C4-2B (cell line): Measurements from ENCODE around the gene COL4A2.

Source experiments
- H3K27ac ChIP-seq: fragments of 450-650 bp; 2 replicates; pipeline ENCODE4 v1.5.1; 2017
- ZFX ChIP-seq: fragments of 450-650 bp; IDR thresholded peaks from 2 replicates; pipeline ENCODE4 v1.6.1; 2017
- TF ChIP-seq, protein P1 (sequence below): fragments of 450-650 bp; conservative IDR thresholded peaks from 2 replicates; pipeline ENCODE4 v1.5.1; 2017; ENCODE audit warnings: mild to moderate bottlenecking

COL4A2 gene

DNA sequence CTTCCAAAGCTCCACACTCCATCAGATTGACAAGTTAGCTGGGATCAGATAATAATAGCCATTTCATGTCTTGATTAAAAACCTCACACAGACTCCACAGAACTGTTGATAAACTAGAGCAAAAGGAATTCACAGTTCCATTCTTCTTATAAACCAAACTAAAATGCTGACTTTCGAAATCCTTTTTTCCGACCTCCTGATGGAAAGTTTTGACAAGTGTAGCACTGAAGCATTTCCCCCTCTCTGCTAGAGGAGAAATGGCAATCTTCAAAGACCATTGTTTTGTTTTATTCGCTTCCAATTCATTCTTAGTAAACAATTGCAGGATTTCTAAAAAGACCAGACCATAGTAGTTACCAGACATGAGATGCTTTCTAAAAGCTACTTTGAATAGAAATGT lies 58.8 kb downstream of the COL4A2 start:
- H3K27ac ChIP-seq = no peak overlapping the region
- TF ChIP-seq, protein P1, sequence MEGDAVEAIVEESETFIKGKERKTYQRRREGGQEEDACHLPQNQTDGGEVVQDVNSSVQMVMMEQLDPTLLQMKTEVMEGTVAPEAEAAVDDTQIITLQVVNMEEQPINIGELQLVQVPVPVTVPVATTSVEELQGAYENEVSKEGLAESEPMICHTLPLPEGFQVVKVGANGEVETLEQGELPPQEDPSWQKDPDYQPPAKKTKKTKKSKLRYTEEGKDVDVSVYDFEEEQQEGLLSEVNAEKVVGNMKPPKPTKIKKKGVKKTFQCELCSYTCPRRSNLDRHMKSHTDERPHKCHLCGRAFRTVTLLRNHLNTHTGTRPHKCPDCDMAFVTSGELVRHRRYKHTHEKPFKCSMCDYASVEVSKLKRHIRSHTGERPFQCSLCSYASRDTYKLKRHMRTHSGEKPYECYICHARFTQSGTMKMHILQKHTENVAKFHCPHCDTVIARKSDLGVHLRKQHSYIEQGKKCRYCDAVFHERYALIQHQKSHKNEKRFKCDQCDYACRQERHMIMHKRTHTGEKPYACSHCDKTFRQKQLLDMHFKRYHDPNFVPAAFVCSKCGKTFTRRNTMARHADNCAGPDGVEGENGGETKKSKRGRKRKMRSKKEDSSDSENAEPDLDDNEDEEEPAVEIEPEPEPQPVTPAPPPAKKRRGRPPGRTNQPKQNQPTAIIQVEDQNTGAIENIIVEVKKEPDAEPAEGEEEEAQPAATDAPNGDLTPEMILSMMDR = no peak
- TF ChIP-seq ZFX = no peak

DNA sequence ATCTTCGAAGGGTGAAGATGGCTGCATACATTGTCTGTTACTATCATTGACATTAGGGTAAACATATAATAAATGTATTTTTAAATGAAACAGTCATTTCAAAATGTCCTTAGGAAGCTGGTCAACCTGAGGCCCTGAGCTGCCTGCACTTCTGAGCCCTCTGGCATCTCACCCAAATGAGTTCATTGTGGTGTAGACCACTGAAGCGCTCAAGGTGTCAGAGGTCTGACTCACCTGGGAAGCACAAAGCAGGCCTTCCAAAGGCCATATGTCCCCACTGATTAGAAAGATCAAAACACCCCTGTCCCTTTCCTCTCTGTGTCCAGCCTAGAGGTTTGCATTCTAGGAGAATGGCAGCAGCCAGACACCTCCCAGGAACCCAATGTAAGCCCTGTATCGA lies 59.6 kb downstream of the COL4A2 start:
- TF ChIP-seq, protein P1 = no peak
- TF ChIP-seq ZFX = no peak

DNA sequence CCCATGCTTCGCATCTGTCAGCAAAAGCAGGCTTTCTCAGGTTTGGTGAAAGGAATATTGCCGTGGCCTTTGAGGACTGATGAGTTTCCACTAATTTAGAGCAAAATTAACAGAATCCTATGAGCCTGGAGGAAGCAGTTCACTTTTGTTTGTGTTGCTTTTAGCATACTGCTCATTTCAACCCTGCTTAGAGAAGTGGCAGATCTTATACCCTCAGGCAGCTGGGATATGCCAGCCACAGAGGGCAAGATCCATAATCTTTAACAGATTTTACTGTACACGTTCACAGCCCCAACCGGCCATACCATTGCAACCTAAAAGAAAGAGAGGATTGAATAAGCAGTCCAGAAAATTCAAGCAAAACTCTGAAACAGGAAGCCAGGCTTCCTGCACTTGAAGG lies 60.5 kb downstream of the COL4A2 start:
- no peak overlapping the region for H3K27ac ChIP-seq
- TF ChIP-seq, protein P1 = no peak
- TF ChIP-seq ZFX = no peak

More for the DNA sequence above, 59.6 kb downstream of the COL4A2 start:
- H3K27ac ChIP-seq = no peak overlapping the region

- no peak overlapping the region for H3K27ac ChIP-seq
- TF ChIP-seq ZFX = no peak
- TF ChIP-seq, protein P1 = no peak
These were observed 61.3 kb downstream of the COL4A2 start for GRCh38 chr13:110368408-110368807.

DNA sequence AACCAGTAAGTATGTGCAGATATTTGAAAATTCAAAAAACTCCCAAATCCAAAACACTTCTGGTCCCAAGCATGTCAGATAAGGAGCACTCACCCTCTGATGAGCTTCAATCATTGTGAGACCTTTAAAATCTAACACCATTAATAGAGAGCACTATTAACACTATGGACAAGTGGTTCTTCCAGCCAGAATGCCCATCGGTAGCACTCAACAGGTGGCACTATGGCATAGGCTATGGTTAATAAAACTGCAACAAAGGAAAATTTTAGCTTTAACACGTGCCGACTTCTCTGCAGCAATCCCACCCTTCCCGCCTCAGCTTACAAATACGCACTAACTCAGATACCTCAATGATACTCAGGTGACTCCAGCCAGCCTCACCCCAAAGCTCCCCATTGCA lies 62.3 kb downstream of the COL4A2 start:
- H3K27ac ChIP-seq = no peak overlapping the region
- TF ChIP-seq ZFX = no peak
- TF ChIP-seq, protein P1 = no peak

GRCh38 chr13:110371550-110372465 lies 64.7 kb downstream of the COL4A2 start:
- TF ChIP-seq, protein P1 = no peak
- TF ChIP-seq ZFX = no peak
- no peak overlapping the region for H3K27ac ChIP-seq

GRCh38 chr13:110372676-110373075 lies 65.6 kb downstream of the COL4A2 start:
- TF ChIP-seq ZFX = no peak
- TF ChIP-seq, protein P1 = no peak
- H3K27ac ChIP-seq = no peak overlapping the region
